GM21447 (cell line): ENCODE data around the gene SEPTIN14.
"Not testable (repeated sequence)": the region's sequence is repeated elsewhere in the genome, so short reads cannot be mapped to it uniquely, and the experiment has no call there.

ENCODE experiments used
- ATAC-seq: cut with Tn5 transposase; IDR thresholded peaks from one replicate; pipeline ENCODE4 v1.9.1; 2021; ENCODE audit not compliant: unreplicated experiment

The SEPTIN14 gene

DNA sequence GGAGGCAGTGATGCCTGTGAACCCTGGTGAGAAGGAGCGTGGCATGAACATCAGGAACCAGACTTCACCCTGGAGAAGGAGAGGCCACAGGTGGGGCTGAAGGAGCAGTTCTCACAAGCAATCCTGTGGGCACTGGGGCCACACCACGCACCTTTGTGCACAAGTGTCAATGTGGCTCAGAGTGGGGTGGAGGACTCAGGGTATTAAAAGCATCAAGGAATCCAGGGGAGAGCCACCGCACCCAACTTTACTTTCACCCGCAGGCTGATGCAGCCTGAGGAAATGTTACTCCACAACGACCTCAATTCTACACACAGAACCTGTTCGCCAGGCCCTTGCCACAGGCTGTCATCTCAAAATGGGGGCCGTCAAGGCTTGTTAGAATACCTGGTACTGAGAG is 77.1 kb downstream of the SEPTIN14 start:
- ATAC-seq, result not testable (repeated sequence)

DNA sequence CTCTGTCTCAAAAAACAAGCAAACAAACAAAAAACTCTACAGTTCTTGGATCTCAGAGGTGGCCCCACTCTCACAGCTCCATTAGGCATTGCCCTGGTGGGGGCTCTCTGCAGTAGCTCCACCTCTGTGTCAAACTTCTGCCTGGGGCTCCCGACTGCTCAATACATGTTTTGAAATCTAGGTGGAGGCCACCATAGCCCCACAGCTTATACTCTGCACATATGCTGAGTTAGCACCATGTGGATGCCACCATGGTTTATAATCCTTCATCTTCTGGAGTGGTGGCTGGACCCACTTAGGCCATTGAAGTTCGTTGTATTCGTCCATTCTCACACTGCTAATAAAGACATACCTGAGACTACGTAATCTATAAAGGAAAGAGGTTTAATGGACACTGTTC is 78.4 kb downstream of the SEPTIN14 start:
- no peak for ATAC-seq

DNA sequence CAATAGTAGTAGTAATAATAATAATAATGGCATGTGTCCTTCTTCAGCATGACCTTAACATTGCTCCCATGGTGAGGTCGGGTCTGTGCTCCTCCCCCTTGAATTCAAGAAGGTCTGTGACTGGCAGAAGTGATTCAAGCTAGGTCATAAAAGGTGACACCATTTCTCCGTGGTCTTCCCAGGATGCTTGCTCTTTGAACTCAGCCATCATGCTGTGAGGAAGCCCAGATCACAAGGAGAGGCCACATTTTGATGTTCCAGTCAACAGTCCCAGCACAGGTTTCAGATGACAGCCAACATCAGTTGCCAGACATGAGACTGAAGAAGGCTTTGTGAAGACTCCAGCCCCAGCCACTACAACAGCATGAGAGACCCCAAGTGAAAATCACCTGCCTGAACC is 83.9 kb downstream of the SEPTIN14 start:
- ATAC-seq, result no peak

DNA sequence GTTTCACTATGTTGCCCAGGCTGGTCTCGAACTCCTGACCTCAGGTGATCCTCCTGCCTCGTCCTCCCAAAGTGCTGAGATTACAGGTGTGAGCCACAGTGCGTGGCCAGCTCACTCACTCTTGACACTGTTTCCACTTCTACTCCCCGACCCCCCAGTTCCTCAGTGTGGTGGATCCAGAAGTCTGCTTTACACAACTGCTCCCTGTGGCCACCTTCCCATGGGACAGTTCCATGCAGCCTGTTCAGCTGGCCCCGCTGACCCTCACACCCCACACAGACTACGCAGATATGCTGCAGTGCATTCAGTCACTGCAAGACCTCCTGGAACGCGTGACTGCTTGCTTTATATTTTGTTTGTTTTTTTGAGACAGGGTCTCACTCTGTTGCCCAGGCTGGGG is 86.4 kb downstream of the SEPTIN14 start:
- ATAC-seq, result no peak

DNA sequence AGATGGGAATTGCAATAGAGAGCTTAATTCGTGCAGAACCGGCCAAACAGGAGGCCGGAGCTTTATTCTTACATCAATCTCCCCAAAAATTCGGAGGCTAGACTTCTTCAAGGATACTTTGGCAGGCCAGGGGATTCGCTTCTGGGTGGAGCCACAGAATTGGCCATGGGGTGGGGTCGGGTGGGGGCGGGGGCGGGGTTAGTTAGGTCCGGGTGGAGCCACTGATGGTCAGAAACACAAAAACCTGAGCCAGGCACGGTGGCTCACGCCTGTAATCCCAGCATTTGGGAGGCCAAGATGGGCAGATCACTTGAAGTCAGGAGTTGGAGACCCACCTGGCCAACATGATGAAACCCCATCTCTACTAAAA is 87.5 kb downstream of the SEPTIN14 start:
- no peak for ATAC-seq

DNA sequence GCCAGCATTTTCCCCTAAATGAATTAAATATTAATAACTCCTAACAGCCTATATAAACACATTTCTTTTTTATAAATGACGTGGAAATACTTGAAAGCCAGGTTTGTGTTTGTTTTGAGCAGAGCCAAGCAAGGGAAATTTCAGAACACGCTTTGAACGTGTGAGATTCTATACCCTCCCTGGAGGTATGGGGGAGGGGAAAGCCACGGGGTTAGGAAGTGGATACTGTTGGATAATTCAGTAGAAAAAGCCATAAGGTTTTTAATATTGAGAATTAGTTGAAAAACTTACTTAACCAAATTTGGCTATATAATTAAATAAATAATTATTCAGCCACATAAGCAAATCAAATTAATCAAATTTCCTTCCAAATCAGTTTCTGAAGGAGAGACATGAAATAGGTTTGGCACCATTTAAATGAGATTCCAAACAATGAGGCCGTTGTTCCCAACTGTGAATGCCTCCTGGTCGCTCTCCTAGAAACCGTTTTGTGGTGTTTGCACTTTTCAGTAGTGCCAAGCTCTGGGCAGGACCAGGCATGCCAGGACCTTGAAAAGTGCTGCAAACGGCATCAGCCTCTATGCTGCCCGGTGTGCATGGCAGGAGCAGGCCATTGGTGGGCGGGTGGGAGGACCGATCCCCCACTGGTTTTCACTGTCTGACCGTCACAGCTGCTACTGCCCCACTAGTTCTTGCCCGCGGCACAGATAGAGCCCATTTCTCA is 88.1 kb downstream of the SEPTIN14 start:
- no peak for ATAC-seq

DNA sequence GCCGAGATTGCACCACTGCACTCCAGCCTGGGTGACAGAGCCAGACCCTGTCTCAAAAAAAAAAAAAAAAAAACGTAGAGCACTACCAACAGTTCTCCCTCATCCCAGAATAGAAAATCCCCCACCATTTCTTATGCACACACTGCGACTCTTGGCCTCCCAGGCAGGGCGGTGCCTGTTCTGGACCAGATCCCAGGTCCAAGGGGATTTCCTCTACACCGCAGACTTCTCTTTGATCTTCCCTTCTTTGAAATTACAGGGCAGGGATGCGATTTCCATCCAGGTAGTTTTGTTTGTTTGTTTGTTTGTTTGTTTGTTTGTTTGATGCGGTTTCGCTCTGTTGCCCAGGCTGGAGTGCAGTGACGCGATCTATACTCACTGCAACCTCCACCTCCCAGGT is 91.8 kb downstream of the SEPTIN14 start:
- no peak for ATAC-seq

DNA sequence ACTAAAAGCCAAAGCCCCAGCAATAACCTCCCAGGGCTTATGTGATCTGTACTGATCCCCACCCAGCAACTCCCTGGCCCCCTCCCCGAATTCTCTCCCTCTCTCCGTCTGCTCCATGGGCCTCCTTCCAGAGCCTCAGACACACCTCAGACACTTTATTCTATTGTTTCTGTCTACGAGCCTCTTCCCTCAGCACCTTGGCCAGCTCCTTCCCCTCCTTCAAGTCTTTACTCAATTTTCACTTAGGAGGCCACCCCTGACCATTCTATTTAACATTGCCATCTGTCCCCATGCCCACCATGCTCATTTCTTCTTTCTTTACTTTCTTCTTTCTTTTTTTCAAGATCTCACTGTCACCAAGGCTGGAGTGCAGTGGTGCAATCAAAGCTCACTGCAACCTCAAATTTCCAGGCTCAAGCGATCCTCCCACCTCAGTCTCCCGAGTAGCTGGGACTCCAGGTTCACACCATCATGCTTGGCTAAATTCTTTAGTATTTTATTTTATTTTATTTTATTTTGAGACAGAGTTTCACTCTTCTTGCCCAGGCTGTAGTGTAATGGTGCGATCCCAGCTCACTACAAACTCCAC is 109.2 kb downstream of the SEPTIN14 start:
- not testable (repeated sequence) for ATAC-seq

DNA sequence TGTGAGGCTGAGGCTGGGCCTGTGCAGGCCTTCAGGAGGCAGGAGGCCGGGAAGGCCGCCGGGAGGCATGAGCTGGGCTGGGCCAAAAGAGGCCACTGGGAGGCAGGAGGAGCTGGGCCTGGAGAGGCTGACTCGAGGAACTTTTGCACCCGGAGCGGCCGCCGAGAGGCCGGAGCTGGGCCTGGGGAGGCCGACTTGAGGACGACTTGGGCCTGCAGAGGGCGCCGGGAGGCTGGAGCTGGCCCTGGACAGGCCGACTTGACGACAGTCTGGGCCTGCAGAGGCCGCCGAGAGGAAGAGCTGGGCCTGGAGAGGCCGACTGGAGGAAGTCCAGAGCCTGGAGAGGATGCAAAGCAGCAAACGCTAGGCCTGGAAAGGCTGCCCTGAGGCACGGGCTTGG is 117.8 kb downstream of the SEPTIN14 start:
- ATAC-seq, result not testable (repeated sequence)
